Fibroblast of peridontal ligament (primary cell): ENCODE data around the gene DDI2.
"Not testable (repeated sequence)": the region's sequence is repeated elsewhere in the genome, so short reads cannot be mapped to it uniquely, and the experiment has no call there.

Source experiments
- DNase-seq: peaks from one replicate; pipeline ENCODE4 v3.0.0-alpha.2; 2010; ENCODE audit errors: extremely low read depth

Gene DDI2

GRCh38 chr1:15678578-15678977 is 61.3 kb downstream of the DDI2 start:
- peak; percentile 36 for DNase-seq

- peak; percentile 82 for DNase-seq
These were observed 62.9 kb downstream of the DDI2 start for GRCh38 chr1:15680131-15680530.

GRCh38 chr1:15680561-15681348 is 63.5 kb downstream of the DDI2 start:
- DNase-seq = peak; percentile 97

- DNase-seq = no peak
These were observed 64.4 kb downstream of the DDI2 start for GRCh38 chr1:15681349-15682292.

GRCh38 chr1:15682936-15683341 is 65.7 kb downstream of the DDI2 start:
- DNase-seq = no peak

GRCh38 chr1:15683345-15684039 is 66.2 kb downstream of the DDI2 start:
- no peak for DNase-seq

- DNase-seq = no peak
These were observed 66.8 kb downstream of the DDI2 start, which contains the start of gene PLEKHM2 for GRCh38 chr1:15684042-15684461. Gene PLEKHM2 (plus strand): TSS chr1:15684320. CDS start chr1:15684559, 239 bp downstream.

- no peak for DNase-seq
These were observed 67.4 kb downstream of the DDI2 start for GRCh38 chr1:15684468-15685291.

GRCh38 chr1:15685820-15686219 is 68.6 kb downstream of the DDI2 start:
- DNase-seq = peak; percentile 40

GRCh38 chr1:15687446-15687845 is 70.2 kb downstream of the DDI2 start:
- DNase-seq = no peak

GRCh38 chr1:15690317-15690716 is 73.1 kb downstream of the DDI2 start:
- DNase-seq = no peak

- no peak for DNase-seq
These were observed 74.3 kb downstream of the DDI2 start for GRCh38 chr1:15691434-15692032.

- no peak for DNase-seq
These were observed 74.9 kb downstream of the DDI2 start for GRCh38 chr1:15692121-15692682.

GRCh38 chr1:15693371-15693770 is 76.1 kb downstream of the DDI2 start:
- DNase-seq = no peak

GRCh38 chr1:15696956-15697521 is 79.8 kb downstream of the DDI2 start:
- no peak for DNase-seq

GRCh38 chr1:15698201-15698600 is 80.9 kb downstream of the DDI2 start:
- no peak for DNase-seq

GRCh38 chr1:15699321-15699720 is 82.1 kb downstream of the DDI2 start:
- DNase-seq = not testable (repeated sequence)

- peak; percentile 43 for DNase-seq
These were observed 83.2 kb downstream of the DDI2 start for GRCh38 chr1:15700508-15700907.

- DNase-seq = no peak
These were observed 84.5 kb downstream of the DDI2 start for GRCh38 chr1:15701784-15702183.
